NK-92 treated with Interleukin-12 subunit alpha and Interleukin-12 subunit beta, amount 100 ng/mL, for 24 hours (cell line): ENCODE data around the gene RIMKLB.
"Not testable (repeated sequence)": the region's sequence is repeated elsewhere in the genome, so short reads cannot be mapped to it uniquely, and the experiment has no call there.

ENCODE experiments used
- DNase-seq: peaks from one replicate; lab custom pipeline; 2025; lab: John Stamatoyannopoulos, UW

The RIMKLB gene

DNA sequence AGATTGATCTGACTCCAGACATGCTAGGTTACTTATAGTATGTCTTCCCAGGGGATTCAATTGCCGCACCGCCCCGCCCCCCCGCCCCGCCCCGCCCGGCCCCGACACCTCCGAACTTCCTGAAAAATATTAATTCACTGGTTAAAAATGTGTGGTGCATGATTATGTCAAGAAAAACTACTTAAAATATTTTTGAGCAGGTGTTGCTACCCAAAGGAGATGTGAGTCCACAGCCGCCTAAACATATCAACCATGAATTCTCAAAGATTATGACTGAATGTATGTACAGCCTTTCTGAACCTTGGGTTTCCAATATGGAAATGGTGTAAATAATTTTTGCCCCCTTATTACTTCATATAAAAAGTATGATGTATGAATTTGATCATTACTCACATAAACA lies 2.7 kb upstream of the RIMKLB start:
- no peak for DNase-seq

DNA sequence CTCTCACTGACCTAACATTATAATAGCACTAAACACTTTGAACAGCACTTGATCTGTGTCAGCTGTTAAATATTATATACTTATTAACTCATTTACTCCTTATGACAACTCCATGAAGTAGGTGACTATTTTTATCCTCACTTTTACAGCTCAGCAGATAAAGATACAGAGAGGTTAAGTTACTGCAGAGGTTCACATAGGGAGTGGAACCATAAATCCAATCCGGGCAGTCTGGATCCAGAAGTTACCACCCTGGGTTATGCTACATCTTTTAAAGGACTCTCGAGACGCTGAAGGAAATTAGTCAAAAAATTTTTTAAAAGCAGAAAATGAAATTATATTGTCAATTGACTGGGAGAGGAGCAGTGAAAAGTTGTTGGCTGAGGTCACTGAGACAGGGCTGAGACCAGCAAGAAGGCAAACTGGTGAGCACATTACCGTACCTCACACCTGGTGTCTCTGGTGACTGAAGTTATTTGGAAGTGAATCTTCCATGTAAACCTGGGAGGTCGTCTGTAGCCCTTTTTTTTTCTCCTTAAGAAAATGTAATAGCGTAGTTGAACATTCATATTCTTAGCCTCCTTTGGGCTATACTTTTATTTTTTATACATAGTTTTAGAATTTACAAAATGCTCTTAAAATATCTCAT lies 1.2 kb upstream of the RIMKLB start:
- DNase-seq: no peak

DNA sequence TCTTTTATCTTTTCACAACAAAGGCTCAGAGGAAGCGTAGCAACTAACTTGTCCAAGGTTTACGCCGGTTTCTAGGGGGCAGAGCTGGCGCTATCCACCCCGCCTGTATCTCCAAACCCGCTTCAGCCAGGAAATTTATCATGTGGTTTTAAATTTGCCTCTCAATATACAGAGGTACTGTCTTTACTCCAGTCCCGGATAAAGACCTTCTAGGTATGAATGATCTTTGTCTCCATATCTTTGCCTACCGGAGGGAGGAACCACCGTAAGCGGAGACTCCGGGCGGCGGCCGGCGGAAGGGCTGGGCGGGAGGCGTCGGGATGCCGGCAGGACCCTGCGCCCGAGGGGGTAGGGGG lies 693 bp upstream of the RIMKLB start:
- DNase-seq: no peak

DNA sequence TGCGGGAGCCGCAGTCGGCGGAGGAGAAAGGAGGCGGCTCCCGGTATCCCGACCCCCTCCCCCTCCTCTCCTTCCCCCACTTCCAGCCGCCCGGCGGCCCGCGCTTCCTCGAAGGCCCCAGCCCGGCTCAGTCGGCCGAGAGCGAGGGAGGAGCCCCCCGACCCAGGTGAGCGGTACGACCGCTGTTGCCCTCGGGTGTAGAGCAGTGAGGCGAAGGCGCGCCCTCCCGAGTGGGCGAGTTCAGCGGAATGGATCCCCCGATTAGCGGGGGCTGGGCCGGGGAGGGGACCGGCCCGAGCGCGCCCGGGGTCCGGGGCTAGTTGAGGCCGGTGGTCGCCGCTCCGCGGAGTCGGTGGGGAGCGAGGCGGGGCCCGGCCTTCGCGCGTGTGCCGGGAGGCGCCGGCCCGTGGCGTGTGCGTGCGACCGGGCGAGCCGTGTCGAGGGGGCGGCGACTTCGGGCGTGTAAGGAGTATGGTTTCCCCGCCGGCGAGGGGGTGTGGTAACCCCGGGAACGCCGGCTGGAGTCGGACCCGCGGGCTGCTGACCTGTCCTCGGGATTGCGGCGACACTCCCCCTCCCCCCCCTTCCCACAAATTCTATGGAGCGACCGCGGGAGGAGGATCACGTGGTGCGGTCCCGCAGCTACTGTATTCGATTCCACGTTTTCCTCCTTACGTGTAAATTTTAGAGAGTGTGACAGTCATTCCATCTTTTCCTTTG lies 501 bp downstream of the RIMKLB start:
- DNase-seq: no peak

DNA sequence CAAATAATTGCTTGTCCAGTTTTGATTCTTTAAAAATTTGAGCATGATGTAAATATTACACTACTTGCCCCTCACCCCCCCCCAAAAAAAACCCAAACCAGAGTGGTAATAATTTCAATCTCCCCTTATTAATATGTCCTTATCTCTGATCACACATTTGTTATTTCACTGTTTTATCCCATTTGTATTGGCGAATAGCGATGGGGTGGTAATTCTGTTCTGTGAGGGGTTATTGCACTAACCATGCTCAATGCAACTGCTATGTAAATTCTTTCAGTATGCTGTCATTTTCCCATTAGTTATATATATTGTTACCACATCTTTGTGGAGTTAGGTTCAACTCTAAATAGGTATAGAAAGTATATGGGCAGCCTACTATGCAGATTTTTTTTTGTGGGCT lies 1.1 kb downstream of the RIMKLB start:
- no peak for DNase-seq

DNA sequence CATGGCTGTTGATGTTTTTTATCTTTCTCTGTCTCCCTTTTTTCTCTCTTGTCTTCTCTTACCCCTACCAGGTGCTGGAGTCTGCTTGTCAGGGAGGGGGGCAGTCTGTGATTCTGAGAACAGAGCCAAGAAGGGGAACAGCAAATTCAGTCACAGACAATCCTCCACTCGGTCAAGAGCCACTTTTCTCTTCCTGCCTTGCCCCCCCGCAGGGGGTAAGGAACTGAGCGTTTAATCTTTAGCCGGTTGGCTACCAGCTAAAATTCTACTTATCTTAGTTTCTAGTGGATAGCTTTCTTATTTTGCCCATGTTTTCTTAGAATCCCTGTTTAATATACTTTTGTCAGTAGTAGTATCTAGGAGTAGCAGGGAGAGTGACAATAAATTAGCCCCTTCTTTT lies 1.9 kb downstream of the RIMKLB start:
- no peak for DNase-seq

DNA sequence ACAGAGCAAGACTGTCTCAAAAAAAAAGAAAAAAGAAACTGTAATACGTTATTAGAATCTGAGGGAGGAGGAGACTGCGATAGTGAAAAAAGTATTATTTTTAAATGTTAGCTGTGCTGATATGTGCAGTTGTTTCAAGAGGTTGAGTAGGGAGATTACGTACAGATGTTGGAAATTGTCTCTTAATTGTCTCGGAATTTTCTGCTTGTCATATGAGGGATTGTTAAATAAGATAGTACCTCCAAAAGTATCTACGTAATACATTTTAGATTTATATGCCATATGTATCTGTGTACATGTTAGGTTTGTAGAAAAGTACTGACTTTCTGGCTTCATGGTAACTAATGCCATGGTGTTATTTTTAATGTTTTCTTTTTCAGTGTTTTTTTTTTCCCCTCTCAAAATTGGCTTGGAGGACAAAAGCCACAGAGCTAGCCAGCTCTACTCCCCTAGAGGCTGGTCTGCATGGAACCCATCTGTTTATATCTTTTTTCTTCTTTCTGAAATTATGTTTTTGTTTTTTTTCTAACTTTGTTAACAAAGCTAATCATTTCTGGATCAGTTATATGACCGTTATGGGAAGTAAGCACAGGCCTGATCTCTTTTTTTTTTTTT lies 3.4 kb downstream of the RIMKLB start:
- DNase-seq: no peak

DNA sequence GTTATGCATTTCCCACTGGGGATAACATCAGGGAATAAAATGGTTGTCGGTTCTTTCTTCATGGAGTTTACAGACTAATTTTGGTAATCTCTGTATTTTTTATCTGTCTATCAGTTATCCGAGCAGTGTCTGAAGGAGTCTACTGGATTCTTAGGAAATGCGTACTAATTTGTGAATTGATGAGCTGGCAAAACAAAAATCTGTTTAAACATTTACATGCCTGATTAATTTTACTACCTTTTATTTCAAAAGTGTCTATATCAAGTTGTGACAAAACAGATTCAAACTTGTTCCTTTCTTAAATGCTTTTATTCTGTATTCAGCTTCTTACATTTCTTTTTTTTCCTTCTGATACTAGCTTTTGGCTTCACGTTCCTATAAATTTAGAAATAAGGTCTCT lies 4.4 kb downstream of the RIMKLB start:
- DNase-seq: no peak

DNA sequence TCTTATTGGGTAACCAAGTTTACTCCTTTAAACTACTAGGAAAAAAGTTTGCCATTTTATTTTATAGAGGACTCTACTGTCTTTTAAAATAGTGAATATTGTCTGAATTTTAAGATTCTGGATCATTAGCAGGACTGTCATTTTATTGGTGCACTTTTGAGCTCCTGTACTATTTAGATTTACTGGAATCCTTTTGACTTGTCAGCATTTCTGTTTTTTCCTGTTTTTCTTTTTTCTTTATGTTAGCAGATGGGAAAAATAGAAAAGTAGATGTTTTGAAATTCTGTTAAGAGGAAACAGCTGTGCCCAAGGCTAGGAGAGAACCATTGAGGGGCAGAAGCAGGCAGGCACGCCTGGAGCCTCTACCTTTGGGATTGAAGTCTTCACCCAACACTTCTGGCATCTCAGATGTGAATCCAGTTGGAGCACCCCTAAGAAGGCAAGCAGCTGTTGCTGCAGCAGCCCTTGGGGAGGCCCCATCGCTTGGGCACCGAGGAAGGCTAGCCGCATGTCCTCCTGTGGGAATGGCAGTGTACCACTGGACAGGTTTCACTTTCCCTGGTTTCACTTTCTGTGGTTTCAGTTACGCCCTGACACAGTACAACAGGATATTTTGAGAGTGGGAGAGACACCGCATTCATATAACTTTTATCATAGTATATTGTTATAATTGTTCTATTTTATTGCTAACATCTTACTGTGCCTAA lies 11.5 kb downstream of the RIMKLB start:
- DNase-seq: no peak

DNA sequence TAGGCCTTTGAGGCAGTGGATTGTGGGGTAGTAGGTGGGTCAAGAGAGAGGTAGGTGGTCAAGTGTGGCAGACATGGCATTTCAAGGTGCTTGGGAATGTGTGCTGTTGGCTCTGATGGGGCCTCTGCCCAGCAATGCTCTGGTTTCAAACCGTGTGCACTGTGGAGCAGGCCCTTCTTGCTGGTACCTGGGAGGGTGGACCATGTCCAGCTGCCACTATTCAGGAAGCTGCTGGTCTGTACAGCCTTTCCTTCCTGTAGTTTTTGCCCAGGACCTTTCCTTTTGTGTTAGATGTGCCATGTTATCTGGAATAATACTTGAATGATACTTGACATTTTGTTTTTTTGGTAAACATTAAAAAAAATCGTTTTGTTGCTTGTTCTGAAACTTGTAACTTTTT lies 14.8 kb downstream of the RIMKLB start:
- DNase-seq: no peak

DNA sequence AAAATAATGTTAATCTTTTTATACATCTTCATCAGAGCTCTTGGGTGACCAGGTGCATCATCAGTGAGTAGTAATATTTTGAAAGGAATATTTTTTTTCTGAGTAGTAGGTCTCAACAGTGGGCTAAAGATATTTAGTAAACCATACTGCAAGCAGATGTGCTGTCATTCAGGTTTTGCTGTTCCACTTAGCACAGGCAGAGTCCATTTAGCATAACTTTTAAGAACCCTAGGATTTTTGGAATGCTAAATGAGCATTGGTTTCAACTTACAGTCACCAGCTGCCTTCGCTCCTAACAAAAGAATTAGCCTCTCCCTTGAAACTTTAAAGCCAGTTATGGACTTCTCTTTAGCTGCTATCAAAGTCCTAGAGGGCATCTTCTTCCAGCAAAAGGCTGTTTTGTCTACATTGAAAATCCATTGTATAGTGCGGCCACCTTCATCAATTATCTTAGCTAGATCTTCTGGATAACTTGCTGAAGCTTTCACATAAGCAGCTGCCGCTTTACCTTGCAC lies 24.6 kb downstream of the RIMKLB start:
- no peak for DNase-seq

DNA sequence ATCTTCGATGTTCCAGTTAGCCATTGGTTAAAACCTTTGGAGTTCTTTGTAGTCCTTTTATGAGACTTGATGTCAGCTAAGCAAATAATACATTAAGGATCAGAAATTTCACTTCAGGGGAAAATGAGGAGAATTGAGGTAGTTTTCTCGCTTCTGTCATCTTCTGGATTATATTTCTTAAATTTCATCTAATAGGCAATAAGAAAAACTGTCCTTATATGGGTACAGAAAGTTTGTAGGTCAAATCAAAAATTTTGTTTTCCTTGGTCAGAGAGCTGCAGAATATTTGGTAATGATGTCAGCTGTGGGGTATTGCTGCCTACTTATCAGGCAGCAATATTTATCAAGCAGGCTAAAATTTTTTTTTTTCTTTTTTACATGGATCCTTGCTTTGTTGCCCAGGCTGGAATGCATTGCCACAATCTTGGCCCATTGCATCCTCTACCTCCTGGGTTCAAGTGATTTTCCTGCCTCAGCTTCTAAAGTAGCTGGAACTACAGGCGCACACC lies 37.1 kb downstream of the RIMKLB start:
- no peak for DNase-seq

DNA sequence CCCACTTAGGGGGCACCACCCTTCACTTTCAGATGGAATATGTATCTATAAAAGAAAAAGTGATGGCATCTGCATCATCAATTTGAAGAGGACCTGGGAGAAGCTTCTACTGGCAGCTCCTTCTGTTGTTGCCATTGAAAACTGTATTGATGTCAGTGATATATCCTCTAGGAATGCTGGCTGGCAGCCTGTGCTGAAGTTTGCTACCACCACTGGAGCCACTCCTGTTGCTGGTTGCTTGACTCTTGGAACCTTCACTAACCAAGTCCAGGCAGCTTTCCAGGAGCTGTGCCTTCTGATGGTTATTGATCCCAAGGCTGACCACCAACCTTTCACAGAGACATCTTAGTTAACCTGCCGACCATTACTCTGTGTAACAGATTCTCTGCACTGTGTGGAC lies 44.7 kb downstream of the RIMKLB start:
- no peak for DNase-seq

DNA sequence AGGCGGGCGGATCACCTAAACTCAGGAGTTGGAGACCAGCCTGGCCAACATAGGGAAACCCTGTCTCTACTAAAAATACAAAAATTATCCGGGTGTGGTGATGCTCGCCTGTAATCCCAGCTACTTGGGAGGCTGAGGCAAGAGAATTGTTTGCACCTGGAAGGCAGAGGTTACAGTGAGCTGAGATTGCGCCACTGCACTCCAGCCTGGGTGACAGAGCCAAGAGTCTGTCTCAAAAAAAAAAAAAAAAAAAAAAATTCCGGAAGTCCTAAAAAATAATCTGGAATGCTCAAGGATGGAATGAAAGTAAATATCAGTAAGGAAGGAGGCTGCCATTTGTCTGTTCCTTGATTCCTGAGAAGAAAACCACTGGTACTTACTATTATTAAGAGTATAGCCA lies 45.3 kb downstream of the RIMKLB start:
- not testable (repeated sequence) for DNase-seq

DNA sequence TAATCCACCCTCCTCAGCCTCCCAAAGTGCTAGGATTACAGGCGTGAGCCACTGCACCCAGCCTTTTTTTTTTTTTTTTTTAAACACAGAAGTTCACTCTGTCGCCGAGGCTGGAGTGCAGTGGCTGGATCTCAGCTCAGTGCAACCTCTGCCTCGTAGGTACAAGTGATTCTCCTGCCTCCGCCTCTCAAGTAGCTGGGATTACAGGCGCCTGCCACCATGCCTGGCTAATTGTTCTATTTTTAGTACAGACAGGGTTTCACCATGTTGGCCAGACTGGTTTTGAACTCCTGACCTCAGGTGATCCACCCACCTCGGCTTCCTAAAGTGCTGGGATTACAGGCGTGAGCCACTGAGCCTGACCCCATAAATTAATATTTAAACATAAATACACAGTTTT lies 47.8 kb downstream of the RIMKLB start:
- DNase-seq: not testable (repeated sequence)

DNA sequence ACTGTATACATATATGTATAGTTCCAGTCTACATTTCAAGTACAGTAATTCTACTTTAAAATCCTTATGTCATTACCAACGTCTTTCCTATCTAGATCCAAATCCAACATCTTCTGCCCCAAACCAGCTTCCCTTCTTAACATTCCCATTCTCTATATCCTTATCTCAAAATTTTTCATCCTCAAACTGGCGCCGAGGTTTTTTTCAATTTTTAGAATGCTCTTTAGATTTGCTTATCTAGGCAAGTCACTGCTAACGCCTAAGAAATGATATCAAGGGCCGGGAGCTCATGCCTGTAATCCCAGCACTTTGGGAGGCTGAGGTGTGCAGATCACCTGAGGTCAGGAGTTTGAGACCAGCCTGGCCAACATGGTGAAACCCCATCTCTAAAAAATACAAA lies 48.3 kb downstream of the RIMKLB start:
- no peak for DNase-seq

DNA sequence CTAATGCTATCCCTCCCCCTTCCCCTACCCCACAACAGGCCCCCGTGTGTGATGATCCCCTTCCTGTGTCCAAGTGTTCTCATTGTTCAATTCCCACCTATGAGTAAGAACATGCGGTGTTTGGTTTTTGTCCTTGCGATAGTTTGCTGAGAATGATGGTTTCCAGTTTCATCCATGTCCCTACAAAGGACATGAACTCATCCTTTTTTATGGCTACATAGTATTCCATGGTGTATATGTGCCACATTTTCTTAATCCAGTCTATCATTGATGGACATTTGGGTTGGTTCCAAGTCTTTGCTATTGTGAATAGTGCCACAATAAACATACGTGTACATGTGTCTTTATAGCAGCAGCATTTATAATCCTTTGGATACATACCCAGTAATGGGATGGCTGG lies 62.3 kb downstream of the RIMKLB start:
- not testable (repeated sequence) for DNase-seq

DNA sequence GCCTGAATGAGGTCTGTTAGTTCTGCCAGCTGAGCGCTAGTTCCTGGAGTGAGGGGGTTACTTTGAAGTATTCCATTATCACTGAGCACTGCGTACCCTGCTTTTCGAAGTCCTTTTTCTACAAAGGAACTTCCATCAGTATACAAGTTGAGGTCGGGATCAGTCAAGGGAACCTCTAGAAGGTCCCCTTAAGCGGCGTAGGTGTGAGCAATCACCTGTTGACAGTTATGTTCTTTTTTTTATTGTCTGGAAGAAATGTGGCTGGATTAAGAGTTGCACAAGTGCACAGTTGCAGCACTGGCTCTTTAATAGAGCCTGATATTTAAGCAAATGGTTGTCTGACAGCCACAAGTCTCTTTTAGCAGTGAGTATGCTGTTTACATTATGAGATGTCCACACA lies 64.9 kb downstream of the RIMKLB start:
- DNase-seq: not testable (repeated sequence)

DNA sequence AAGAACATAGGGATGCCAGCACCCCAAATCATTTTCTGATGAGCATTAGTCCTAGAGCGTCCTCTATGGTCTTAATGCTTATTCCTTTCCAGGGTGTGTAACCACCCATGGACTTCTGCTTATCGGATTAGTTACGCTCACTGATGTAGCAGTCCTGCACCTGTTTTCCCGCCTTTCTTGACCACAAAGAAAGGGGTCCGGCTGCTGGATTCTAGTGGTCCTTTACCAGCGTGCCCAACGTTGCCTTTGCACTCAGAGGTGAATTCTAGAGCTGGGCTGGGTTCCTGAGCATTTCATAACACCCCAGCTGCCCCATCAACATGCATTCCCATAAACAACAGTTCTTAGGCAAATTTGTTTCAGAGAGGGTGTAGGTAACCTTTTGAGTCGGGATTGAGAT lies 68.3 kb downstream of the RIMKLB start:
- not testable (repeated sequence) for DNase-seq

DNA sequence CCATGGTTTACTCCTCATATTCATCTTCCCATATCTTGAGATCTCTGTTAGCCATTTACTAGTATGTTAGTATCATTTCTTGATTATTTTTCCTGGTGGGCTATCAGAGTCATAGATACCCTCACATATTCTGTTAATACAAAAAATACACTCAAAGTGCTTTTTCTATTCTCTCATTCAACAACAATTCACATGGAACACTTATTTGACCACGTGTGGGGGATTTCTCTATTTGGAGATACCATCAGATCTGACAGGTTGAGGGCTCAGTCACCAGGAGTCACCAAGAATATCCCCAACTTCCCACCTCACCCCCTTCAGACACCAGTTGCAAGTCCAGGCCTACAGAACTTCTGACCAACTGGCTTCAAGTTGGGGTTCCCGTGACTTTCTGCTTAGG lies 72.7 kb downstream of the RIMKLB start:
- DNase-seq: no peak

DNA sequence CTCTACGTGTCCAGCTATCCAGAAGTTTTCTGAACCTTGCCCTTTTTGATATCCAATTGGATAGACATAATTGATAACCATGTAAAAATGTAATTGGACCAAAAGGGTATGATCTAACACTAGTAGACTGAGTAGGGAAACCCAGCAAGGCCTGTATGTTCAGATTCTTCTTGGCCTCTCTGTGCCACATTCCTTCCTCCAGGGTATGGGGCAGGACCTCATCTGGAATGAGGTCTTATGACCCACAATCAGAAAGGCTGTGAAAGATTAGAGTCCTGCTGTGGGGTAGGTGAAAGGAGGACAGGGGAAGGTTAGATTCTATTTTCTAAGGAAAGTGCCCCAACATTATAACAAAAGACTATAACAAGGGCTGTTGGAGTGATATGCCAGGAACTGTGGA lies 73.3 kb downstream of the RIMKLB start:
- no peak for DNase-seq

DNA sequence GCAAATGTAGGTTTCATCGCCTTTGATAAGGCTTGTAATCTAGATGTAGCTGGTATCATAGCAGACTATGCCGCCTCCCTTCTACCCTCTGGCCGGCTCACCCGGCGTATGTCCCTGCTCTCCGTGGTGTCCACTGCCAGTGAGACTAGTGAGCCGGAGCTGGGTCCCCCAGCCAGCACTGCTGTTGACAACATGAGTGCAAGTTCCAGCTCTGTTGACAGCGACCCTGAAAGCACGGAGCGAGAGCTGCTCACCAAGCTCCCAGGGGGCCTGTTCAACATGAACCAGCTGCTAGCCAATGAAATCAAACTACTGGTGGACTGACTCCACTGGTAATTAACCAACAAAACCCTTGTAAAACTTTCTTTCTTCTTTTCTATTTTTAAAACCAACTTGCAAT lies 75.7 kb downstream of the RIMKLB start:
- no peak for DNase-seq

DNA sequence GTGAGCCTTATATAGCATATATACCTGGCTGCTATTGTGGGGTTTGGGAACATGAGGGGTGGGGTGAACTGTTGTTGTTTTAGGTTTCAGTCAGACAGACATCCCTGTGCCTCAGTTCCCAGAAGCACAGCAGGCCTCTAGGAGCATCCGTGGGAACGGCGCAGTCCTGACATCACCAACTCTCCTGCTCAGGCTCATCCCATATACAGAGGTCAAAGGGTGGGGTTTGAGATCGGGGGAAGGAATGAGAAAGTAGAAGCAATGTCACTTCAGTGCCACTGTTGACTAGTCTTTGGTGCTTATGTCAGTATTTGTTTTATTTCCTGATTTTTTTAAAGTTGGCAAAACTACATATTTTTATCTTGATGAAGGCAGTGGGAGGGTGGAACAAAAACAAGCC lies 81.5 kb downstream of the RIMKLB start:
- no peak for DNase-seq
